ENCODE results near the gene ASTL. TPM values are rescaled to one million over a fixed set of nuclear protein-coding genes. Genes with fewer than 3 reads are reported as not detected.

Gene ASTL
- polyA plus RNA-seq, 1 donor: 0.04 TPM

GRCh38 chr2:96111823-96112500, 26.3 kb downstream of the ASTL start:
- H3K36me3 ChIP-seq (ENCODE audit: control insufficient read depth, insufficient read depth, low read length): no peaks in the 10 kb centered on the region
- peaks cover 16% of the 10 kb centered on the region for H3K9me3 ChIP-seq (ENCODE audit: control insufficient read depth, low read depth, low read length)
- no peak overlapping the region for H3K4me3 ChIP-seq (ENCODE audit: low read length)
- WGBS (ENCODE audit: insufficient coverage, low lambda C conversion rate): no CpG with 5 or more reads among the region's 7 CpGs
- peaks cover 17% of the 10 kb centered on the region for H3K27me3 ChIP-seq (ENCODE audit: control insufficient read depth, insufficient read depth, low read length)
- H3K4me1 ChIP-seq (ENCODE audit: control insufficient read depth, insufficient read depth, low read length): peaks cover 22% of the 10 kb centered on the region
- DNase-seq: no peak
- H3K27ac ChIP-seq (ENCODE audit: low read length): no peak overlapping the region

GRCh38 chr2:96111257-96111640, 27.1 kb downstream of the ASTL start:
- H3K4me1 ChIP-seq (ENCODE audit: control insufficient read depth, insufficient read depth, low read length): peaks cover 22% of the 10 kb centered on the region
- DNase-seq: no peak
- no CpG with 5 or more reads among the region's 4 CpGs for WGBS (ENCODE audit: insufficient coverage, low lambda C conversion rate)
- H3K36me3 ChIP-seq (ENCODE audit: control insufficient read depth, insufficient read depth, low read length): no peaks in the 10 kb centered on the region
- no peak overlapping the region for H3K27ac ChIP-seq (ENCODE audit: low read length)
- H3K9me3 ChIP-seq (ENCODE audit: control insufficient read depth, low read depth, low read length): peaks cover 16% of the 10 kb centered on the region
- H3K4me3 ChIP-seq (ENCODE audit: low read length): no peak overlapping the region
- H3K27me3 ChIP-seq (ENCODE audit: control insufficient read depth, insufficient read depth, low read length): peaks cover 16% of the 10 kb centered on the region

- Histone ChIP-seq H3K36me3 (ENCODE audit: control insufficient read depth, insufficient read depth, low read length) (no peaks in the 10 kb centered on the region), H3K27ac (ENCODE audit: low read length) (no peak overlapping the region), H3K9me3 (ENCODE audit: control insufficient read depth, low read depth, low read length) (peaks cover 14% of the 10 kb centered on the region), H3K27me3 (ENCODE audit: control insufficient read depth, insufficient read depth, low read length) (peaks cover 11% of the 10 kb centered on the region), H3K4me1 (ENCODE audit: control insufficient read depth, insufficient read depth, low read length) (peaks cover 22% of the 10 kb centered on the region), H3K4me3 (ENCODE audit: low read length) (no peak overlapping the region)
- no peak for DNase-seq
- WGBS (ENCODE audit: insufficient coverage, low lambda C conversion rate): no CpG with 5 or more reads among the region's 13 CpGs
Observed at GRCh38 chr2:96110621-96111256, 27.6 kb downstream of the ASTL start.

GRCh38 chr2:96109931-96110511, 28.3 kb downstream of the ASTL start:
- H3K27ac ChIP-seq (ENCODE audit: low read length): no peak overlapping the region
- no peak for DNase-seq
- no CpG with 5 or more reads among the region's 3 CpGs for WGBS (ENCODE audit: insufficient coverage, low lambda C conversion rate)

GRCh38 chr2:96109361-96109680, 29.0 kb downstream of the ASTL start:
- peaks cover 10% of the 10 kb centered on the region for H3K9me3 ChIP-seq (ENCODE audit: control insufficient read depth, low read depth, low read length)
- WGBS (ENCODE audit: insufficient coverage, low lambda C conversion rate): 60% methylated on average over 1 of the region's 3 CpGs
- no peak overlapping the region for H3K4me3 ChIP-seq (ENCODE audit: low read length)
- no peak overlapping the region for H3K27ac ChIP-seq (ENCODE audit: low read length)
- no peaks in the 10 kb centered on the region for H3K27me3 ChIP-seq (ENCODE audit: control insufficient read depth, insufficient read depth, low read length)
- H3K4me1 ChIP-seq (ENCODE audit: control insufficient read depth, insufficient read depth, low read length): peaks cover 22% of the 10 kb centered on the region
- DNase-seq: no peak
- no peaks in the 10 kb centered on the region for H3K36me3 ChIP-seq (ENCODE audit: control insufficient read depth, insufficient read depth, low read length)

More at GRCh38 chr2:96109931-96110511, 28.3 kb downstream of the ASTL start:
- Histone ChIP-seq H3K4me1 (ENCODE audit: control insufficient read depth, insufficient read depth, low read length) (peaks cover 22% of the 10 kb centered on the region), H3K4me3 (ENCODE audit: low read length) (no peak overlapping the region), H3K27me3 (ENCODE audit: control insufficient read depth, insufficient read depth, low read length) (peaks cover 3% of the 10 kb centered on the region), H3K9me3 (ENCODE audit: control insufficient read depth, low read depth, low read length) (peaks cover 14% of the 10 kb centered on the region), H3K36me3 (ENCODE audit: control insufficient read depth, insufficient read depth, low read length) (no peaks in the 10 kb centered on the region)

- Histone ChIP-seq H3K9me3 (ENCODE audit: control insufficient read depth, low read depth, low read length) (peaks cover 10% of the 10 kb centered on the region), H3K27me3 (ENCODE audit: control insufficient read depth, insufficient read depth, low read length) (no peaks in the 10 kb centered on the region), H3K36me3 (ENCODE audit: control insufficient read depth, insufficient read depth, low read length) (no peaks in the 10 kb centered on the region), H3K4me3 (ENCODE audit: low read length) (no peak overlapping the region), H3K27ac (ENCODE audit: low read length) (no peak overlapping the region), H3K4me1 (ENCODE audit: control insufficient read depth, insufficient read depth, low read length) (peaks cover 22% of the 10 kb centered on the region)
- WGBS (ENCODE audit: insufficient coverage, low lambda C conversion rate): no CpG with 5 or more reads among the region's 17 CpGs
- DNase-seq: peak in 1 of 2 donors; percentile 53
Observed at GRCh38 chr2:96108541-96109360, 29.6 kb downstream of the ASTL start.

- Histone ChIP-seq H3K27me3 (ENCODE audit: control insufficient read depth, insufficient read depth, low read length) (no peaks in the 10 kb centered on the region), H3K27ac (ENCODE audit: low read length) (no peak overlapping the region), H3K4me1 (ENCODE audit: control insufficient read depth, insufficient read depth, low read length) (peaks cover 22% of the 10 kb centered on the region), H3K4me3 (ENCODE audit: low read length) (no peak overlapping the region), H3K36me3 (ENCODE audit: control insufficient read depth, insufficient read depth, low read length) (no peaks in the 10 kb centered on the region), H3K9me3 (ENCODE audit: control insufficient read depth, low read depth, low read length) (peaks cover 10% of the 10 kb centered on the region)
- WGBS (ENCODE audit: insufficient coverage, low lambda C conversion rate): no CpG with 5 or more reads among the region's 5 CpGs
- no peak for DNase-seq
Observed at GRCh38 chr2:96108151-96108540, 30.2 kb downstream of the ASTL start.

GRCh38 chr2:96107708-96108065, 30.6 kb downstream of the ASTL start:
- peaks cover 10% of the 10 kb centered on the region for H3K9me3 ChIP-seq (ENCODE audit: control insufficient read depth, low read depth, low read length)
- no peak overlapping the region for H3K27ac ChIP-seq (ENCODE audit: low read length)
- no peak overlapping the region for H3K4me3 ChIP-seq (ENCODE audit: low read length)
- WGBS (ENCODE audit: insufficient coverage, low lambda C conversion rate): no CpG with 5 or more reads among the region's 3 CpGs
- H3K4me1 ChIP-seq (ENCODE audit: control insufficient read depth, insufficient read depth, low read length): peaks cover 22% of the 10 kb centered on the region
- no peaks in the 10 kb centered on the region for H3K36me3 ChIP-seq (ENCODE audit: control insufficient read depth, insufficient read depth, low read length)
- H3K27me3 ChIP-seq (ENCODE audit: control insufficient read depth, insufficient read depth, low read length): no peaks in the 10 kb centered on the region
- DNase-seq: no peak

GRCh38 chr2:96106991-96107707, 31.2 kb downstream of the ASTL start:
- H3K9me3 ChIP-seq (ENCODE audit: control insufficient read depth, low read depth, low read length): peaks cover 10% of the 10 kb centered on the region
- no CpG with 5 or more reads among the region's 9 CpGs for WGBS (ENCODE audit: insufficient coverage, low lambda C conversion rate)
- H3K27ac ChIP-seq (ENCODE audit: low read length): no peak overlapping the region
- peaks cover 22% of the 10 kb centered on the region for H3K4me1 ChIP-seq (ENCODE audit: control insufficient read depth, insufficient read depth, low read length)
- no peak for DNase-seq
- no peak overlapping the region for H3K4me3 ChIP-seq (ENCODE audit: low read length)
- H3K27me3 ChIP-seq (ENCODE audit: control insufficient read depth, insufficient read depth, low read length): no peaks in the 10 kb centered on the region
- no peaks in the 10 kb centered on the region for H3K36me3 ChIP-seq (ENCODE audit: control insufficient read depth, insufficient read depth, low read length)

Data from large intestine (tissue), 3 donors.